ENCODE data around the gene CD8B2. TPM values are rescaled to one million over a fixed set of nuclear protein-coding genes. Genes with fewer than 3 reads are reported as not detected.
"Not testable (repeated sequence)": the region's sequence is repeated elsewhere in the genome, so short reads cannot be mapped to it uniquely, and the experiment has no call there.

The CD8B2 gene
- total RNA-seq, 1 donor from 2014 or later, result under 0.01 TPM

DNA sequence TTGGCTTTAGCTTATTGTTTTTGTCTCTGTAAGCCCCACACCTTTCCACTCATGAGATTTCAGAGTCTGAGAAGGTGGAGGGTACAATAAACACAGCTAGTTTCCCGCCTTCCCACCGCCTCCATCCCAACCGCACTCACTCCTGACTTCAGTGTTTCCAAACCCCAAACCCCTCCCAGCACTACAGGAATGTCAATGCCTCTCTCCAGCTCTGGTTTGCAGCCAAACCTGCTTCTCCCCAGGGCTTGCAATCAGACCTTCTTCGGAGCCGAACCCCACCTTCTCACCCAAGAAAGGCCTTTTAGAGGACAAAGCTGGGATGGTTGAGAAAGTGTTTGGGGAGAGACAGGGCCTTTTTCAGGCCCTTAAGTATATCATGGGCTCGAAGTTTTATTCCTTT, 5.7 kb downstream of the CD8B2 start:
- not testable (repeated sequence) for H3K9ac ChIP-seq (ENCODE audit: low read depth in 1 of 3, low read length in 3 of 3); H3K4me3 ChIP-seq (ENCODE audit: low read length in 3 of 3); H3K36me3 ChIP-seq (ENCODE audit: control insufficient read depth in 3 of 3, insufficient read depth in 3 of 3, low read length in 3 of 3); H3K4me1 ChIP-seq (ENCODE audit: control insufficient read depth in 3 of 3, insufficient read depth in 3 of 3, low read length in 3 of 3); H3K27ac ChIP-seq (ENCODE audit: low read depth, low read length); H3K27me3 ChIP-seq (ENCODE audit: control insufficient read depth in 3 of 3, insufficient read depth in 3 of 3, low read length in 3 of 3); H3K9me3 ChIP-seq (ENCODE audit: control insufficient read depth in 3 of 3, low read length in 3 of 3)

DNA sequence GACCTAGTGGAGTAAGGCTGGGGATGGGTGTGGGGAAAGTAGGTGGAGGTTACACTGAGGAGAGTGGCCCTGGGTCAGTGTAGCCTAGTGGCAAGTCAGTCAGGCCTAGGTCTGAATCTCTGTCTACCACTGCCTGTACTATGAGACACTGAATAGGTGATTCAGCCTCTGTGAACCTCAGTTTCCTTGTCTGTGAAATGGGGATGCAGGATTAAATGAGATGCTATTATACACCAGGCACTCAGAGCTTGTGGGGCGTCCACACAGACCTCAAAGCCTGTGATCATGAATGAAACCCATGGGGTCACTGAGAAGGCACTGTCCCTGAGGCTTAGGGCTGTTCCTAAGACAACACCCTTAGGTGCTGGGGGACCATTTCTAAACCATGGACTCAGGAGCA, 11.4 kb downstream of the CD8B2 start:
- not testable (repeated sequence) for H3K4me3 ChIP-seq (ENCODE audit: low read length in 3 of 3); H3K4me1 ChIP-seq (ENCODE audit: control insufficient read depth in 3 of 3, insufficient read depth in 3 of 3, low read length in 3 of 3); H3K36me3 ChIP-seq (ENCODE audit: control insufficient read depth in 3 of 3, insufficient read depth in 3 of 3, low read length in 3 of 3); H3K27me3 ChIP-seq (ENCODE audit: control insufficient read depth in 3 of 3, insufficient read depth in 3 of 3, low read length in 3 of 3); H3K27ac ChIP-seq (ENCODE audit: low read depth, low read length); H3K9me3 ChIP-seq (ENCODE audit: control insufficient read depth in 3 of 3, low read length in 3 of 3); H3K9ac ChIP-seq (ENCODE audit: low read depth in 1 of 3, low read length in 3 of 3)

DNA sequence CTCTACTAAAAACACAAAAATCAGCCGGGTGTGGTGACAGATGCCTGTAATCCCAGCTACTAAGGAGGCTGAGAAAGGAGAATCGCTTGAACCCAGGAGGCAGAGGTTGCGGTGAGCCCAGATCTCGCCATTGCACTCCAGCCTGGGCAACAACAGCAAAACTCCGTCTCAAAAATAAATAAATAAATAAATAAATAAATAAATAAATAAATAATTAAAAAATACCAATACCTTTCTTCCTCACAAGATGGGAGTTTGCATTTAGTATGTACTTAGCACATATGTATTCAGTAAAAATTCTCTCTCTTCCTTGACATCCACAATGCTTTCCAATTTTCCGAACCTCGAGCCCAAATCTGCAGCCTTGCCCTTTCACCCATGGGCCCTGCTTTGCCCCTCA, 13.2 kb downstream of the CD8B2 start:
- H3K27ac ChIP-seq (ENCODE audit: low read depth, low read length); H3K9me3 ChIP-seq (ENCODE audit: control insufficient read depth in 3 of 3, low read length in 3 of 3); H3K27me3 ChIP-seq (ENCODE audit: control insufficient read depth in 3 of 3, insufficient read depth in 3 of 3, low read length in 3 of 3); H3K4me1 ChIP-seq (ENCODE audit: control insufficient read depth in 3 of 3, insufficient read depth in 3 of 3, low read length in 3 of 3); H3K4me3 ChIP-seq (ENCODE audit: low read length in 3 of 3); H3K36me3 ChIP-seq (ENCODE audit: control insufficient read depth in 3 of 3, insufficient read depth in 3 of 3, low read length in 3 of 3); H3K9ac ChIP-seq (ENCODE audit: low read depth in 1 of 3, low read length in 3 of 3): not testable (repeated sequence)

DNA sequence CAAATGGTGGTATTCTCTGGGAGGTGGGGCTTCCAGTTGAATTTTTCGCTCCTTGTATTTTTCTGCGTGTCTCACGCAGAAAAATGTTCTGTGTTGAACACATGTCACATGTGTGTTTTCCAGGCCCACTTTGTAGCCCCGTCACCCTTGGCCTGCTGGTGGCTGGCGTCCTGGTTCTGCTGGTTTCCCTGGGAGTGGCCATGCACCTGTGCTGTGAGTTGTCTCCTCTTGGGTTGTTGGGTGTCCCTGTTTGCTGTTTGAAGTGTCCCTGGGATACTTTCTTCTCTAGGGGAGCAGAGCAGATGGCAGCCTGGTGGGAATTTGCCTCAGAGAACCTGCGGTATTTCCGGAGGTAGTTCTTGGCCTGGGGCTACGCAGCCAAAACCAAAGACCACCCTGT, 15.2 kb downstream of the CD8B2 start:
- H3K9me3 ChIP-seq (ENCODE audit: control insufficient read depth in 3 of 3, low read length in 3 of 3); H3K36me3 ChIP-seq (ENCODE audit: control insufficient read depth in 3 of 3, insufficient read depth in 3 of 3, low read length in 3 of 3); H3K27me3 ChIP-seq (ENCODE audit: control insufficient read depth in 3 of 3, insufficient read depth in 3 of 3, low read length in 3 of 3); H3K4me3 ChIP-seq (ENCODE audit: low read length in 3 of 3); H3K4me1 ChIP-seq (ENCODE audit: control insufficient read depth in 3 of 3, insufficient read depth in 3 of 3, low read length in 3 of 3); H3K27ac ChIP-seq (ENCODE audit: low read depth, low read length); H3K9ac ChIP-seq (ENCODE audit: low read depth in 1 of 3, low read length in 3 of 3): not testable (repeated sequence)

DNA sequence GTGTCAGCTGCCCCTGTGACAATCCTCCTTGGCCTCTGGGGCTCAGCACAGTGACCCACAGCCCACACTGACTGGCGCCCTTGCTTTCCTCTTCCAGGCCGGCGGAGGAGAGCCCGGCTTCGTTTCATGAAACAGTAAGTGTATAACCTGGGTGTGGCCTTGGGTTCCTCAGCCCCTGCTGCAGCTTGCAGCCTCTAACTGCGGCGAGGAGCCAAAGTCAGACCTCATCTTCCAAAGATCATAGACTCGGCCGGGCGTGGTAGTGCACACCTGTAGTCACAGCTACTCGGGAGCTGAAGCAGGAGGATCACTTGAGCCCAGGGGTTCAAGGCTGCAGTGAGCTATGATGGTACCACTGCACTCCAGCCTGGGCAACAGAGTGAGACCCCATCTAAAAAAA, 17.0 kb downstream of the CD8B2 start:
- not testable (repeated sequence) for H3K4me1 ChIP-seq (ENCODE audit: control insufficient read depth in 3 of 3, insufficient read depth in 3 of 3, low read length in 3 of 3); H3K27ac ChIP-seq (ENCODE audit: low read depth, low read length)

DNA sequence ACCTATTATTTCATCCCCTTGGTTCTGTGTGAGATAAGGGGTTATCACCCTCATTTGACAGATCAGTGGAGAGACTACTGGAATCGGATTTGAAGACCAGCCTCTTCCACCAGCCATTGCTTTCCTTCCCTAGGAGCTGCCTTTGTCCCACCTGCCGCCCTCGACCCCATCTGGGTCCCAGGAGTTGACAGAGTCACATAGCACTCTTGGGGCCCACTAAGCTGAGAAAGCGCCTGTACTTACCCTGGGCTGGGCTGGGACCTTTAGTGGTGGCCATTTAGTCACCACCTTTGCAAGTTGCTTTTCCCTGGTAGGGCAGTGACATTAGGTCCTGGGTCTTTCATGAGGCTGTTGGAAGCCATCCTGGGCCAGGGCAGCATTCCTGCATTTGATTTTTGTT, 17.6 kb downstream of the CD8B2 start:
- H3K4me1 ChIP-seq (ENCODE audit: control insufficient read depth in 3 of 3, insufficient read depth in 3 of 3, low read length in 3 of 3); H3K27ac ChIP-seq (ENCODE audit: low read depth, low read length); H3K9ac ChIP-seq (ENCODE audit: low read depth in 1 of 3, low read length in 3 of 3); H3K4me3 ChIP-seq (ENCODE audit: low read length in 3 of 3); H3K36me3 ChIP-seq (ENCODE audit: control insufficient read depth in 3 of 3, insufficient read depth in 3 of 3, low read length in 3 of 3); H3K27me3 ChIP-seq (ENCODE audit: control insufficient read depth in 3 of 3, insufficient read depth in 3 of 3, low read length in 3 of 3); H3K9me3 ChIP-seq (ENCODE audit: control insufficient read depth in 3 of 3, low read length in 3 of 3): not testable (repeated sequence)

More for the DNA sequence above, 17.0 kb downstream of the CD8B2 start:
- H3K36me3 ChIP-seq (ENCODE audit: control insufficient read depth in 3 of 3, insufficient read depth in 3 of 3, low read length in 3 of 3); H3K9me3 ChIP-seq (ENCODE audit: control insufficient read depth in 3 of 3, low read length in 3 of 3); H3K4me3 ChIP-seq (ENCODE audit: low read length in 3 of 3); H3K9ac ChIP-seq (ENCODE audit: low read depth in 1 of 3, low read length in 3 of 3); H3K27me3 ChIP-seq (ENCODE audit: control insufficient read depth in 3 of 3, insufficient read depth in 3 of 3, low read length in 3 of 3): not testable (repeated sequence)

DNA sequence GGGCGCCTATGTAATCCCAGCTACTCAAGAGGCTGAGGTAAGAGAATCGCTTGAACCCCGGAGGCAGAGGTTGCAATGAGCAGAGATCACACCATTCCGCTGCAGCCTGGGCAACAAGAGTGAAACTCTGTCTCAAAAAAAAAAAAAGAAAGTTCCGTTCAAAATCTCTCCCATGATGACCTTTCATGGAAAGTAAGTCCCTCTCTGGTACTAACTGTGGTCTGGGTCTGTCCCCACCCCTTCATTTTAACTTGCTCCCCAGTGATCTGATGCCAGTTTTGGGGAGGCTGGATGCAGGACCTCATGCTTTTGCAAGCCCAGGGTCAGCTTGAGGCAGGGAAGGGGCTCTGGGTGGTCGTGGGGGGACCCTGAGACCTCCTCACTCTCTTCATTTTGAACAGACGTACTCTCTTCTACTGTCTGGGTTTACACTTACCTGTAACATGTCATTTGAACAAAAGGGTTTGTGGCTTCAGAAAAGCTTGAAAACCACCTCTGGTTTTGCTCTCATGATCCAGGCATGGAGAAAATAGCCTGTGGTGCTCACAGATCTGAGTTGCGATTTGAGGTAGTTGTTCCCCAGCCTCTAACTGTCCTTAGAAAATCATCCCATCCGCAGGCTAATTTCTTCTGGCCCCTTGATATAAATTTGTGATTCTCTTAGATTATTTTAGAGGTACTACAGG, 19.0 kb downstream of the CD8B2 start:
- H3K4me3 ChIP-seq (ENCODE audit: low read length in 3 of 3); H3K36me3 ChIP-seq (ENCODE audit: control insufficient read depth in 3 of 3, insufficient read depth in 3 of 3, low read length in 3 of 3); H3K27ac ChIP-seq (ENCODE audit: low read depth, low read length); H3K27me3 ChIP-seq (ENCODE audit: control insufficient read depth in 3 of 3, insufficient read depth in 3 of 3, low read length in 3 of 3); H3K9ac ChIP-seq (ENCODE audit: low read depth in 1 of 3, low read length in 3 of 3); H3K4me1 ChIP-seq (ENCODE audit: control insufficient read depth in 3 of 3, insufficient read depth in 3 of 3, low read length in 3 of 3); H3K9me3 ChIP-seq (ENCODE audit: control insufficient read depth in 3 of 3, low read length in 3 of 3): not testable (repeated sequence)

DNA sequence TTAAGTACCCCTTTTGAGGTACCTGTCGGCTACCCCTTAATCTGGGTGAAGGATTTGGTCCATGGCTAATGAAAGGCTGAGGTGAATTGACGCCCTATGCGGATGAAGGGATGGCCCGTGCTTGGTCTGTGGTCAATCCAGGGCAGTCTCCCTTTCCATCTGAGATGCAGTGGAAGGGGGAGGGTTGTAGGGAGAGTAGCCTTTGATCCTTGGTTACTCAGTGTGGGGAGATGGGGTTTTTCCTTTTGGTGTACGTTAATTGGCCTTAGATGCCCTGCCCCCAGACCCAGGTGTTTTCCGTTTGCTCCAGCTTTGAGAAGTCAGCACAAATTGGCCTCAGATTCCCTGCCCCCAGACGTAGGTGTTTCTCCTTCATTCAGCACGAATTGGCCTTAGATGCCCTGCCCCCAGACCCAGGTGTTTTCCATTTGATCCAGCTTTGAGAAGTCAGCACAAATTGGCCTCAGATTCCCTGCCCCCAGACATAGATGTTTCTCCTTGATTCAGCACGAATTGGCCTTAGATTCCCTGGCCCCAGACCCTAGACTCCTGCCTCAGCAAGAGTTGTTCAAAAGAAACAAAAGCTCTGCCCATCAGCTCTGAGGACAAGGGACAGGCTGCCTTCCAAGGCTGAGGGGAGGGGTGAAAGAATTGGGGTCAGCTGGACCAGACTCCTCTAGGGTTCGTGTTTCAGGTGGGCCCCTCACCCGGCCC, 21.7 kb downstream of the CD8B2 start:
- H3K36me3 ChIP-seq (ENCODE audit: control insufficient read depth in 3 of 3, insufficient read depth in 3 of 3, low read length in 3 of 3), result not testable (repeated sequence)

DNA sequence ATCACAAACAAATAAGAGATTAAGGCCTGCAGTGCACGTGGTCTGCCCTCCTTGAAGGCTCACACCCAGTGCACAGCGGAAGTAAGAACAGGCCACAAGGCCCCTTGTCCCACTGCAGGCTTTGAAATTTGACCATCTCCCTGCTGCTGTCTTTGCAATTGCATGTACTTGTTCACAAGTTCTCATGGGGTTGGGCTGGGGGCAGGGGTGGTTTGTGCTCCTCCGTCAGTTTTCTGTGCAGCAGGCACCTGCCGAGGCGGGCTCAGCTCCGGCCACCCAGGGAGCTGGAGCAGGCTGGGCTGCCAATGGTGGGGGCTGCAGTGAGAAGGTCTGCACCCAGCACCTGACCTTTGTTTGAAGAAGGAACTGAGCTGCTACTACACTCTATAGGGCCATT, 22.2 kb downstream of the CD8B2 start:
- H3K27me3 ChIP-seq (ENCODE audit: control insufficient read depth in 3 of 3, insufficient read depth in 3 of 3, low read length in 3 of 3); H3K9me3 ChIP-seq (ENCODE audit: control insufficient read depth in 3 of 3, low read length in 3 of 3); H3K36me3 ChIP-seq (ENCODE audit: control insufficient read depth in 3 of 3, insufficient read depth in 3 of 3, low read length in 3 of 3); H3K27ac ChIP-seq (ENCODE audit: low read depth, low read length); H3K9ac ChIP-seq (ENCODE audit: low read depth in 1 of 3, low read length in 3 of 3); H3K4me3 ChIP-seq (ENCODE audit: low read length in 3 of 3); H3K4me1 ChIP-seq (ENCODE audit: control insufficient read depth in 3 of 3, insufficient read depth in 3 of 3, low read length in 3 of 3): not testable (repeated sequence)

More for the DNA sequence above, 21.7 kb downstream of the CD8B2 start:
- H3K9me3 ChIP-seq (ENCODE audit: control insufficient read depth in 3 of 3, low read length in 3 of 3); H3K4me3 ChIP-seq (ENCODE audit: low read length in 3 of 3); H3K4me1 ChIP-seq (ENCODE audit: control insufficient read depth in 3 of 3, insufficient read depth in 3 of 3, low read length in 3 of 3); H3K27me3 ChIP-seq (ENCODE audit: control insufficient read depth in 3 of 3, insufficient read depth in 3 of 3, low read length in 3 of 3); H3K27ac ChIP-seq (ENCODE audit: low read depth, low read length); H3K9ac ChIP-seq (ENCODE audit: low read depth in 1 of 3, low read length in 3 of 3): not testable (repeated sequence)

DNA sequence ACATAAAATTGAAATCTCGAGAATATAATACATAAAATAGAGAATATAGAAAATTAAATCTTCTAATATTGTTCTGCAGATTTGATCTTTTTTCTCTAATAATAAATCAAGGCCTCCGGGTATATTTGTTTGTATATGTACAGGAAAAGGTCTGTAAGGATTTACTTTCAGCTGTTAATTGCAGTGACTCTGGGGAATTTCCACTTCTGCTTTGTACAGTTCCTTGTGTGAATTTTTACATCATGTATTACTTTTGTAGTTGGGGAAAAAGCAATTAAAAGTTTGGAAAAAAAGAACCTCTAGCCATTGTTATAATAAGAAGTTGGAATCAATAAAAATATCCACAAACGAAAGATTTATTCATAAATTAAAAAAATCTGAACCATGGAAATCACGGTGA, 23.6 kb downstream of the CD8B2 start:
- not testable (repeated sequence) for H3K4me1 ChIP-seq (ENCODE audit: control insufficient read depth in 3 of 3, insufficient read depth in 3 of 3, low read length in 3 of 3); H3K4me3 ChIP-seq (ENCODE audit: low read length in 3 of 3); H3K9ac ChIP-seq (ENCODE audit: low read depth in 1 of 3, low read length in 3 of 3); H3K27ac ChIP-seq (ENCODE audit: low read depth, low read length); H3K27me3 ChIP-seq (ENCODE audit: control insufficient read depth in 3 of 3, insufficient read depth in 3 of 3, low read length in 3 of 3); H3K36me3 ChIP-seq (ENCODE audit: control insufficient read depth in 3 of 3, insufficient read depth in 3 of 3, low read length in 3 of 3); H3K9me3 ChIP-seq (ENCODE audit: control insufficient read depth in 3 of 3, low read length in 3 of 3)

All from skeletal muscle tissue (tissue), 4 donors.